ENCODE measurements around the gene VWA2. TPM values are rescaled to one million over a fixed set of nuclear protein-coding genes. Genes with fewer than 3 reads are reported as not detected.

The VWA2 gene
- total RNA-seq, 1 experiment from 2014 or later: 1.6 TPM

GRCh38 chr10:114313139-114313538 lies 74.1 kb downstream of the VWA2 start:
- Histone ChIP-seq H3K14ac (ENCODE audit: insufficient read depth, low read length) (no peak overlapping the region), H2BK12ac (ENCODE audit: insufficient read length, low read depth, low read length) (no peak overlapping the region), H3K4me2 (ENCODE audit: insufficient read depth, insufficient read length, low read length) (no peak overlapping the region), H4K8ac (replicated peaks; ENCODE audit: insufficient read length, low read depth, low read length) (no peak overlapping the region), H3K4ac (ENCODE audit: low read depth, low read length) (no peak overlapping the region), H3K23ac (ENCODE audit: insufficient read length, low read depth, low read length) (no peak overlapping the region), H3K56ac (ENCODE audit: insufficient read length, low read depth, low read length) (no peak overlapping the region), H3K9me3 (ENCODE audit: control insufficient read depth, low read depth, low read length) (no peaks in the 10 kb centered on the region), H2BK15ac (ENCODE audit: low read depth, low read length) (no peak overlapping the region), H3K23me2 (ENCODE audit: insufficient read length, low read depth, low read length, poor library complexity, severe bottlenecking) (no peaks in the 10 kb centered on the region), H4K20me1 (ENCODE audit: control insufficient read depth, insufficient read depth, insufficient read length) (no peaks in the 10 kb centered on the region), H3K79me1 (ENCODE audit: insufficient read depth, low read depth, low read length, poor library complexity, severe bottlenecking) (no peaks in the 10 kb centered on the region), H3K4me1 (ENCODE audit: insufficient read depth, low read length) (no peaks in the 10 kb centered on the region), H3K27me3 (ENCODE audit: insufficient read depth, low read length) (no peaks in the 10 kb centered on the region), H3T11ph (ENCODE audit: low read length) (no peak overlapping the region), H2BK5ac (ENCODE audit: insufficient read length, low read length) (no peak overlapping the region), H3K18ac (ENCODE audit: insufficient read length, low read depth, low read length) (no peak overlapping the region), H3K27ac (ENCODE audit: insufficient read length, low read depth, low read length) (no peak overlapping the region), H2BK120ac (ENCODE audit: low read depth, low read length, poor library complexity, severe bottlenecking) (no peak overlapping the region), H2AK5ac (ENCODE audit: insufficient read length, low read length) (no peak overlapping the region), H4K5ac (ENCODE audit: insufficient read length, low read depth, low read length) (no peak overlapping the region), H2BK20ac (ENCODE audit: low read depth, low read length, poor library complexity, severe bottlenecking) (no peak overlapping the region), H4K91ac (ENCODE audit: insufficient read length, low read depth, low read length) (no peak overlapping the region), H3K9ac (ENCODE audit: extremely low read depth, insufficient read length, low read length) (no peak overlapping the region), H3K79me2 (ENCODE audit: insufficient read depth, low read length) (no peaks in the 10 kb centered on the region), H2AFZ (ENCODE audit: low read length) (no peak overlapping the region)
- Mint-ChIP-seq H3K4me1 (no peaks in the 10 kb centered on the region), H3K27ac (no peak overlapping the region), H3K27me3 (ENCODE audit: low read depth) (peaks cover 2% of the 10 kb centered on the region; the same call in 1 of the 2 replicates), H3K4me3 (no peak overlapping the region), H3K36me3 (ENCODE audit: insufficient read depth in 1 of 3, low read depth in 3 of 3) (no peaks in the 10 kb centered on the region), H3K9me3 (no peaks in the 10 kb centered on the region)
- no CpG with 5 or more reads among the region's 9 CpGs for WGBS (ENCODE audit: extremely low coverage, insufficient read length, low lambda C conversion rate)
- TF ChIP-seq CTCF (conservative IDR thresholded peaks at IDR 0.05): no peak
- DNase-seq: no peak
